Measurements from ENCODE around the gene PLEK2. TPM values are rescaled to one million over a fixed set of nuclear protein-coding genes. Genes with fewer than 3 reads are reported as not detected.

PLEK2 gene
- total RNA-seq, 2 donors from 2014 or later = 8.1 to 21.1 TPM

- intact Hi-C loops (cut with DNase I) = no loop called here
- TF ChIP-seq POLR2AphosphoS5 (IDR thresholded peaks at IDR 0.05) (no peak), CTCF (IDR thresholded peaks at IDR 0.05) (no peak), POLR2A (IDR thresholded peaks at IDR 0.05) (no peak)
- Histone ChIP-seq H3K4me3 (no peak overlapping the region), H3K9me3 (no peaks in the 10 kb centered on the region), H3K27me3 (replicated peaks; ENCODE audit: insufficient read depth) (no peaks in the 10 kb centered on the region), H3K36me3 (no peaks in the 10 kb centered on the region), H3K4me1 (replicated peaks) (peaks cover 7% of the 10 kb centered on the region), H3K27ac (no peak overlapping the region)
- WGBS = 75% methylated on average over 11 of the region's 16 CpGs
- no peak for DNase-seq (ENCODE audit: low spot score)
Measured at GRCh38 chr14:67395086-67395875, 16.7 kb downstream of the PLEK2 start.

GRCh38 chr14:67393689-67394088 is 18.3 kb downstream of the PLEK2 start:
- intact Hi-C loops (cut with DNase I) = no loop called here
- WGBS = 27% methylated on average over 6 of the region's 6 CpGs
- Histone ChIP-seq H3K4me3 (no peak overlapping the region), H3K36me3 (no peaks in the 10 kb centered on the region), H3K4me1 (replicated peaks) (peaks cover 7% of the 10 kb centered on the region), H3K9me3 (no peaks in the 10 kb centered on the region), H3K27me3 (replicated peaks; ENCODE audit: insufficient read depth) (no peaks in the 10 kb centered on the region), H3K27ac (peak overlapping the region; percentile 6 to 37)
- TF ChIP-seq POLR2A (IDR thresholded peaks at IDR 0.05) = no peak
- TF ChIP-seq POLR2AphosphoS5 (IDR thresholded peaks at IDR 0.05) = peak; percentile 70
- TF ChIP-seq CTCF (IDR thresholded peaks at IDR 0.05) = peak in 1 of 4 experiments; percentile 26
- DNase-seq (ENCODE audit: low spot score) = peak; percentile 50

GRCh38 chr14:67392800-67393199 is 19.2 kb downstream of the PLEK2 start:
- Histone ChIP-seq H3K4me1 (replicated peaks) (peaks cover 7% of the 10 kb centered on the region), H3K9me3 (no peaks in the 10 kb centered on the region), H3K27ac (peak overlapping the region in 1 of 2 donors; percentile 37), H3K27me3 (replicated peaks; ENCODE audit: insufficient read depth) (no peaks in the 10 kb centered on the region), H3K4me3 (no peak overlapping the region), H3K36me3 (no peaks in the 10 kb centered on the region)
- no peak for TF ChIP-seq POLR2AphosphoS5 (IDR thresholded peaks at IDR 0.05)
- no peak for TF ChIP-seq POLR2A (IDR thresholded peaks at IDR 0.05)
- no peak for TF ChIP-seq CTCF (IDR thresholded peaks at IDR 0.05)
- intact Hi-C loops (cut with DNase I) = no loop called here
- DNase-seq (ENCODE audit: low spot score) = no peak
- WGBS = 82% methylated on average over 9 of the region's 9 CpGs

- H3K9me3 ChIP-seq = no peaks in the 10 kb centered on the region
- TF ChIP-seq CTCF (IDR thresholded peaks at IDR 0.05) = no peak
- TF ChIP-seq POLR2A (IDR thresholded peaks at IDR 0.05) = no peak
- peak; percentile 68 for TF ChIP-seq POLR2AphosphoS5 (IDR thresholded peaks at IDR 0.05)
- peak overlapping the region in 1 of 2 donors; percentile 37 for H3K27ac ChIP-seq
- H3K36me3 ChIP-seq = no peaks in the 10 kb centered on the region
- H3K27me3 ChIP-seq (replicated peaks; ENCODE audit: insufficient read depth) = no peaks in the 10 kb centered on the region
- DNase-seq (ENCODE audit: low spot score) = peak; percentile 42
- 71% methylated on average over 3 of the region's 3 CpGs for WGBS
- intact Hi-C loops (cut with DNase I) = no loop called here
- no peak overlapping the region for H3K4me3 ChIP-seq
- H3K4me1 ChIP-seq (replicated peaks) = peaks cover 7% of the 10 kb centered on the region
Measured at GRCh38 chr14:67392123-67392522, 19.8 kb downstream of the PLEK2 start.

GRCh38 chr14:67391268-67391667 is 20.7 kb downstream of the PLEK2 start:
- no peaks in the 10 kb centered on the region for H3K27me3 ChIP-seq (replicated peaks; ENCODE audit: insufficient read depth)
- intact Hi-C loops (cut with DNase I) = no loop called here
- H3K4me3 ChIP-seq = no peak overlapping the region
- H3K4me1 ChIP-seq (replicated peaks) = peaks cover 8% of the 10 kb centered on the region
- WGBS = 54% methylated on average over 6 of the region's 6 CpGs
- TF ChIP-seq POLR2AphosphoS5 (IDR thresholded peaks at IDR 0.05) = no peak
- TF ChIP-seq POLR2A (IDR thresholded peaks at IDR 0.05) = no peak
- TF ChIP-seq CTCF (IDR thresholded peaks at IDR 0.05) = no peak
- H3K9me3 ChIP-seq = no peaks in the 10 kb centered on the region
- no peak for DNase-seq (ENCODE audit: low spot score)
- H3K36me3 ChIP-seq = no peaks in the 10 kb centered on the region
- no peak overlapping the region for H3K27ac ChIP-seq

Data from prostate gland (tissue), 2 donors.